HG03135 (cell line): ENCODE results near the gene KRTAP4-7.
"Not testable (repeated sequence)": the region's sequence is repeated elsewhere in the genome, so short reads cannot be mapped to it uniquely, and the experiment has no call there.

ENCODE experiments used
- ATAC-seq: cut with Tn5 transposase; IDR thresholded peaks from one replicate; pipeline ENCODE4 v1.9.1; 2021; ENCODE audit warnings: mild to moderate bottlenecking, moderate library complexity; ENCODE audit not compliant: unreplicated experiment

Gene KRTAP4-7

DNA sequence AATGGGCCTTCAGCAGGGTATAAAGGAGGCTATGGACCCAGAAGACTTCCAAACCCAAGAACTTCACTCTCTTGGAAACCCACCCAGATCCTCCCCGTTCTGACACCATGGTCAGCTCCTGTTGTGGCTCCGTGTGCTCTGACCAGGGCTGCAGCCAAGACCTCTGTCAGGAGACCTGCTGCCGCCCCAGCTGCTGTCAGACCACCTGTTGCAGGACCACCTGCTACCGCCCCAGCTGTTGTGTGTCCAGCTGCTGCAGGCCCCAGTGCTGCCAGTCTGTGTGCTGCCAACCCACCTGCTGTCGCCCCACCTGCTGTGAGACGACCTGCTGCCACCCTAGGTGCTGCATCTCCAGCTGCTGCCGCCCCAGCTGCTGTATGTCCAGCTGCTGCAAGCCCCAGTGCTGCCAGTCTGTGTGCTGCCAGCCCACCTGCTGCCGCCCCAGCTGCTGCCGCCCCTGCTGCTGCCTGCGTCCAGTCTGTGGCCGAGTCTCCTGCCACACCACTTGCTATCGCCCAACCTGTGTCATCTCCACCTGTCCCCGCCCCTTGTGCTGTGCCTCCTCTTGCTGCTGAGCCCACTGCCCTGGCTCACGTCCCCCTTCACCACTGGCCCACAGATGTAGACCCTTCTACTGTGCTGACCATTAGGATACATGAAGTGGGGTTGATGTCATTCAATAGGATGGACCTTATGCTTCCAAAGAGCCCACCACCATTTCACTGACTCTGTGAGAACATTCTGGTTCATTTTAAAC lies at the start of gene KRTAP4-7:
Gene KRTAP4-7 (plus strand): TSS at position 51 of the 757 bp plus-strand sequence. CDS start 57 bp downstream, at position 108.
- ATAC-seq = not testable (repeated sequence)

- not testable (repeated sequence) for ATAC-seq
These were observed 49.5 kb upstream of the KRTAP4-7 start, which contains the start of gene KRTAP1-3 for GRCh38 chr17:41034346-41034935. KRTAP1-3 (minus strand) TSS chr17:41034874; CDS start chr17:41034821, 53 bp downstream.

- no peak for ATAC-seq
These were observed 46.0 kb upstream of the KRTAP4-7 start for GRCh38 chr17:41037853-41038350.

- ATAC-seq = not testable (repeated sequence)
These were observed 43.0 kb upstream of the KRTAP4-7 start, which contains the start of gene KRTAP1-1 for GRCh38 chr17:41040783-41041571. KRTAP1-1 (minus strand) TSS chr17:41041450; CDS start chr17:41041397, 53 bp downstream.

- ATAC-seq = no peak
These were observed 41.0 kb upstream of the KRTAP4-7 start for GRCh38 chr17:41042953-41043352.

DNA sequence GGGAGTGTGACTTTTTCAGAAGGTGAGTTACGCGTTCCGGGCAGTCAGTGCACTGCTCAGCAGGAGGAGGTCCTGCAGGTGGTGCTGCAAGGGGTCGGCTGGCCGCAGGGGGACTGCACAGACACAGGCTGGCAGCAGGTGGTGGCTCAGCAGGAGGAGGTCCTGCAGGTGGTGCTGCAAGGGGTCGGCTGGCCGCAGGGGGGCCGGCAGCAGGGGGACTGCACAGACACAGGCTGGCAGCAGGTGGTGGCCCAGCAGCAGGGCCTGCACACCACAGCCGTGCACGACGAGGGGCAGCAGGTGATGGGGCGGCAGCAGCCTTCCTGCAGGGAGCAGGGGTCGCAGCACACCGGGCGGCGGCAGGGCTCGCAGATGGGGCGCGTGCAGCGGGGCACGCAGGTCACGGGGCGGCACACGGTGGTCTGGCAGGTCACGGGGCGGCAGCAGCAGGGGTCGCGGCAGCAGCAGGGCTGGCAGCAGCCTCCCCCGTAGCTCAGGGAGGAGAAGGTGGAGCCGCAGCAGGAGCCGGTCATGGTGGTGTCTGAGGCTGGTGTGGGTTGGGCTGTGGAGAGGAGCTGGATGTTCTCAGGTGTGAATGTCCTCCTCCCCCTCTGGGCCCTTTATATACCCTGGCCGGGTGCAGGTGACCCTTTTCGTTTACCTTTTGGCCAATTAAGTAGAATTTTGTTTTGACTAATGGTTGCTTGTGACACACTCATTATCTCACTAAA lies 37.0 kb upstream of the KRTAP4-7 start, which contains the start of gene KRTAP2-1:
Gene KRTAP2-1 (minus strand): TSS at position 582 of the 731 bp plus-strand sequence. CDS start 49 bp downstream, at position 533.
- not testable (repeated sequence) for ATAC-seq

DNA sequence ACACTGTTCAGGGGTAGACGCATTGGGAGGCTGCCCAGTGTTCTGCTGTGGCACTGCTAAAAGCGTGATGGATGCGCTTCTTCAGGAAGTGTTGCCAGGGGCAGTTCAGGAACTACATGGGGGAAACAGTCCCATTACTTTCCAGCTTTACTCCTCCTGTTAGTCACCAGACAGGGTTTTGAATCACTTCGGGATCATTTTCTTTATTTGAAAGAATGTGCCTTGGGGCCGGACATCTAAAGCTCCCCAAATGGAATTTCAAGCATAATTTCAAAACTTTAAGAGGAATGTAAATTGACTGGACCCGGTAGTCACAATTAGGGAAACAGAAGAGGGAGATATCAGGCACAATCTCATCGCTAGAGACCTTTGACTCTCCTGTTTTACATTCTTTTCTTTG lies 35.5 kb upstream of the KRTAP4-7 start:
- ATAC-seq = no peak

- ATAC-seq = no peak
These were observed 34.8 kb upstream of the KRTAP4-7 start for GRCh38 chr17:41049110-41049509.

GRCh38 chr17:41052566-41052965 lies 31.4 kb upstream of the KRTAP4-7 start:
- no peak for ATAC-seq

DNA sequence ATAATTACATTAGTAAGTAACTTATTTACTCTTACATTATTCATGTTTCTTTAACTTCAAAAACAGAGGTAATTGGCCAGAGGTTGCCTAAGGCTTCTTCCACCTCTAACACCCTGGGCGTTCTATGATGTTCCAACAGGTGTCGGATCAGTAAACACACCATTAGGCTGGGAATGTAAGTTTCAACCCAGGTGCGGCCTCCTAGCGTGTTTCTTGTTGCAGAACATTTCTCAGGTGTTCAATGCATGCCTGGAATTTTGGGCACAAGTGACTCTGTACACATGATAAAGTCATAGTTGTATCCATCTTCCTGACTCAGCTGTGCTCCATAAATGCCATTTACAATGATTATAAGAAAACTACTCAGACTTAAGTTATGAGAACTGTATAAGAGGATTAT lies 29.9 kb upstream of the KRTAP4-7 start:
- ATAC-seq = no peak

DNA sequence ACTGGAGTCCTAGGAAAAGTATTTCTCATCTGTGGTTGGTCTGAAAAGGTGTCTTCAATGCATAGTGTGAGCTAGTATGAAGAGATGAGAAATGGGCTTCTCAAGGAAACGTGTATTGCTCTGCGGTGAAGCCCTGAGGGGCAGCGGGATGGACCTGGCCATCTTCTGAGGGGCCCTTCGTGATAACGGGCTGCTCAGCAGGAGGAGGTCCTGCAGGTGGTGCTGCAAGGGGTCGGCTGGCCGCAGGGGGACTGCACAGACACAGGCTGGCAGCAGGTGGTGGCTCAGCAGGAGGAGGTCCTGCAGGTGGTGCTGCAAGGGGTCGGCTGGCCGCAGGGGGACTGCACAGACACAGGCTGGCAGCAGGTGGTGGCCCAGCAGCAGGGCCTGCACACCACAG lies 29.4 kb upstream of the KRTAP4-7 start:
- ATAC-seq = not testable (repeated sequence)

DNA sequence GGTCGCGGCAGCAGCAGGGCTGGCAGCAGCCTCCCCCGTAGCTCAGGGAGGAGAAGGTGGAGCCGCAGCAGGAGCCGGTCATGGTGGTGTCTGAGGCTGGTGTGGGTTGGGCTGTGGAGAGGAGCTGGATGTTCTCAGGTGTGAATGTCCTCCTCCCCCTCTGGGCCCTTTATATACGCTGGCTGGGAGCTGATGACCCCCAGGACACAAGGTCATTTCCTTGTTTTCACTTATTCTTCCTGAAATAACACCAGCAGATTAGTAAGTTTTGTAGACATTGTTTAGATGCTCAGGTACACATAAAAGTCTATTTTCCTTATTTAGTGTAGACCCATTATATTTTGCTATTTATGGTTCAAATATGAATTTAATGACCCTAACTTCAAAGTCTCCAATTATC lies 28.8 kb upstream of the KRTAP4-7 start, which contains the start of gene KRTAP2-2:
Gene KRTAP2-2 (minus strand): TSS at position 101 of the 400 bp plus-strand sequence. CDS start 19 bp downstream, at position 82.
- ATAC-seq = not testable (repeated sequence)

- ATAC-seq = no peak
These were observed 26.4 kb upstream of the KRTAP4-7 start for GRCh38 chr17:41057547-41057946.

DNA sequence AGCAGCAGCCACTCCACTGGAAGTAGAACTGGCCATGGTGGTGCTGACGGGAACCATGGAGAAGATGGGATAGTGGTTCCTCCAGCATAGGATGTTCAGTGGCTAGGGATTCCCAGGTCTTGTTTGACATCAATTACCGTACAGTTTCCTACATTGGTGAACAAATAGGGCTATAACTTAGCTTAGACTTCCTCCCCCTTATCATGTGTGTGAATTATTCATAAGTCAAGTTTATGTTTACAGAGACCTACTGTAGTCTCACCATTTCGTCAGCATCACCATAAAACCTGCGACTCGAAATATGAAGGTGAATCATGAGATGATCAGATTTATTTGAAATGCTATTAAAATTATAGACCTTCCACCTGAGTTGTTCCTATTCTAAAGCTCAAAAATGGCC lies 25.2 kb upstream of the KRTAP4-7 start:
- no peak for ATAC-seq

DNA sequence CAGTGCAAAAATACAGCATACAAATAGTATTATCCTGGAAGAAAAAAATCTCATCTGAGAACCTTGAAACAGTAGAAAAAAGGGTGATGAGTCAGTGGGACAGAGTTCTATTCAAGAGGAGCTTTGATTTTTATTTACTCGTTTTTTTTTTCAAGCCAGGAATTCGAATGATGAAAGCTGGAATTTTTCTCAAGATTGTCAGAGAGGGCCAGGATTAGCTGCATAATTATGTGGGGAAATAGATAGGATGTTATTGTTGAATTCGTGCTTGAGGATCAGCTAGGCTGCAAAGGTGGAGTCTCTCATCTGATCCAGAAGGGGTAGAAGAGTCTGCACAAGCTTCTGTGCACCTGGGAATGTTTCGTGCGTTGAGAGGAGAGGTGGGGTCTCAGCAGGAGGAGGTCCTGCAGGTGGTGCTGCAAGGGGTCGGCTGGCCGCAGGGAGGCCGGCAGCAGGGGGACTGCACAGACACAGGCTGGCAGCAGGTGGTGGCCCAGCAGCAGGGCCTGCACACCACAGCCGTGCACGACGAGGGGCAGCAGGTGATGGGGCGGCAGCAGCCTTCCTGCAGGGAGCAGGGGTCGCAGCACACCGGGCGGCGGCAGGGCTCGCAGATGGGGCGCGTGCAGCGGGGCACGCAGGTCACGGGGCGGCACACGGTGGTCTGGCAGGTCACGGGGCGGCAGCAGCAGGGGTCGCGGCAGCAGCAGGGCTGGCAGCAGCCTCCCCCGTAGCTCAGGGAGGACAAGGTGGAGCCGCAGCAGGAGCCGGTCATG lies 24.5 kb upstream of the KRTAP4-7 start:
- not testable (repeated sequence) for ATAC-seq

DNA sequence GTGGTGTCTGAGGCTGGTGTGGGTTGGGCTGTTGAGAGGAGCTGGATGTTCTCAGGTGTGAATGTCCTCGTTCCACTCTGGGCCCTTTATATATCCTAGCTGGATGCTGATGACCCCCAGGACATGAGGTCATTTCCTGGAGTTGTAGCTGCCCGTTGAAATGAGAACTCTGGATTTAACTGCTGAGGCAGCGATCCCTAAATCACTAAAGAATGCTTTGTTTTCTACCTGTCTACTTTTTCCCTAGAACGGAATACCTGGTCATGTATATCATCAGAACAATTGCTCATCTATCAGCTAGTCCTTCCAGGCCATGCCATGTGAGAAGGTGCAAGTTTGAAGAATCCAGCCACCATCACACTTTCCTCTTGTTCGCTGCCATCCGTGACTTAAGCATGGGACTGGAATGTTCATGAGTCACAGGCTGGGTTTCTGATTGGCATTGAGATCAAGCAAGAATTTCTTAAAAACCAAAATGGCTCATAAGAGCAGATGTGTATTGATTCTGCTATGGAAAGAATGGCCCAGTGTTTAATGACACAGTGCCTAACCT lies 23.8 kb upstream of the KRTAP4-7 start, which contains the start of gene KRTAP2-3:
Gene KRTAP2-3 (minus strand): TSS at position 63 of the 553 bp plus-strand sequence. CDS start 64 bp downstream, outside the sequence.
- no peak for ATAC-seq

- ATAC-seq = no peak
These were observed 22.0 kb upstream of the KRTAP4-7 start for GRCh38 chr17:41061964-41062363.

GRCh38 chr17:41063449-41063848 lies 20.5 kb upstream of the KRTAP4-7 start:
- no peak for ATAC-seq

- no peak for ATAC-seq
These were observed 19.6 kb upstream of the KRTAP4-7 start for GRCh38 chr17:41064301-41064700.
